ENCODE measurements around the gene RPL29.
A peak's percentile ranks its signal among the peaks of the same experiment; 100 is the strongest.

GRCh38 chr3:51974277-51974962 lies 21.3 kb downstream of the RPL29 start:
- no peak for TF ChIP-seq ZFP3 (CRISPR knock-in tag; IDR thresholded peaks at IDR 0.05)
- TF ChIP-seq ARNTL (CRISPR knock-in tag; IDR thresholded peaks at IDR 0.05; ENCODE audit: borderline replicate concordance, low read depth) = no peak
- no peak for TF ChIP-seq PPARA (CRISPR knock-in tag; IDR thresholded peaks at IDR 0.05; ENCODE audit: borderline replicate concordance)
- no peak for TF ChIP-seq RARB (CRISPR knock-in tag; IDR thresholded peaks at IDR 0.05)
- no peak for TF ChIP-seq TOX (CRISPR knock-in tag; IDR thresholded peaks at IDR 0.05; ENCODE audit: borderline replicate concordance)
- 0 out of 2 replicates have a peak, but pooled peaks have one; percentile 20 for TF ChIP-seq PATZ1 (CRISPR knock-in tag; IDR thresholded peaks at IDR 0.05; ENCODE audit: borderline replicate concordance)
- TF ChIP-seq SNAI2 (CRISPR knock-in tag; IDR thresholded peaks at IDR 0.05) = no peak
- TF ChIP-seq, protein P1, sequence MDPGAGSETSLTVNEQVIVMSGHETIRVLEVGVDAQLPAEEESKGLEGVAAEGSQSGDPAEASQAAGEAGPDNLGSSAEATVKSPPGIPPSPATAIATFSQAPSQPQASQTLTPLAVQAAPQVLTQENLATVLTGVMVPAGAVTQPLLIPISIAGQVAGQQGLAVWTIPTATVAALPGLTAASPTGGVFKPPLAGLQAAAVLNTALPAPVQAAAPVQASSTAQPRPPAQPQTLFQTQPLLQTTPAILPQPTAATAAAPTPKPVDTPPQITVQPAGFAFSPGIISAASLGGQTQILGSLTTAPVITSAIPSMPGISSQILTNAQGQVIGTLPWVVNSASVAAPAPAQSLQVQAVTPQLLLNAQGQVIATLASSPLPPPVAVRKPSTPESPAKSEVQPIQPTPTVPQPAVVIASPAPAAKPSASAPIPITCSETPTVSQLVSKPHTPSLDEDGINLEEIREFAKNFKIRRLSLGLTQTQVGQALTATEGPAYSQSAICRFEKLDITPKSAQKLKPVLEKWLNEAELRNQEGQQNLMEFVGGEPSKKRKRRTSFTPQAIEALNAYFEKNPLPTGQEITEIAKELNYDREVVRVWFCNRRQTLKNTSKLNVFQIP (CRISPR knock-in tag; IDR thresholded peaks at IDR 0.05; ENCODE audit: borderline replicate concordance, low read depth) = no peak
- TF ChIP-seq CSDC2 (CRISPR knock-in tag; IDR thresholded peaks at IDR 0.05) = no peak
- TF ChIP-seq CREB5 (CRISPR knock-in tag; IDR thresholded peaks at IDR 0.05; ENCODE audit: low read depth) = no peak
- TF ChIP-seq TCF4 (CRISPR knock-in tag; IDR thresholded peaks at IDR 0.05; ENCODE audit: borderline replicate concordance) = no peak
- TF ChIP-seq, protein P2, sequence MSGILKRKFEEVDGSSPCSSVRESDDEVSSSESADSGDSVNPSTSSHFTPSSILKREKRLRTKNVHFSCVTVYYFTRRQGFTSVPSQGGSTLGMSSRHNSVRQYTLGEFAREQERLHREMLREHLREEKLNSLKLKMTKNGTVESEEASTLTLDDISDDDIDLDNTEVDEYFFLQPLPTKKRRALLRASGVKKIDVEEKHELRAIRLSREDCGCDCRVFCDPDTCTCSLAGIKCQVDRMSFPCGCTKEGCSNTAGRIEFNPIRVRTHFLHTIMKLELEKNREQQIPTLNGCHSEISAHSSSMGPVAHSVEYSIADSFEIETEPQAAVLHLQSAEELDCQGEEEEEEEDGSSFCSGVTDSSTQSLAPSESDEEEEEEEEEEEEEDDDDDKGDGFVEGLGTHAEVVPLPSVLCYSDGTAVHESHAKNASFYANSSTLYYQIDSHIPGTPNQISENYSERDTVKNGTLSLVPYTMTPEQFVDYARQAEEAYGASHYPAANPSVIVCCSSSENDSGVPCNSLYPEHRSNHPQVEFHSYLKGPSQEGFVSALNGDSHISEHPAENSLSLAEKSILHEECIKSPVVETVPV (CRISPR knock-in tag; IDR thresholded peaks at IDR 0.05) = no peak
- TF ChIP-seq ZNF8 (CRISPR knock-in tag; IDR thresholded peaks at IDR 0.05) = no peak
